NCI-H2196 treated with DMSO at 0.1 percent for 48 hours (cell line): Measurements from ENCODE around the gene CELF6.
A peak's percentile ranks its signal among the peaks of the same experiment; 100 is the strongest.

Experiments used
- DNase-seq: peaks from one replicate; lab custom pipeline; 2025; ENCODE audit not compliant: unreplicated experiment; lab: John Stamatoyannopoulos, UW

CELF6 gene

GRCh38 chr15:72272213-72272996, 47.6 kb downstream of the CELF6 start, which contains the start of gene PARP6:
TSS of gene PARP6 (minus strand) at chr15:72272554. CDS start at chr15:72267477, 5,077 bp downstream.
- peak; percentile 87 for DNase-seq

GRCh38 chr15:72271895-72272212, 48.1 kb downstream of the CELF6 start:
- DNase-seq = no peak

DNA sequence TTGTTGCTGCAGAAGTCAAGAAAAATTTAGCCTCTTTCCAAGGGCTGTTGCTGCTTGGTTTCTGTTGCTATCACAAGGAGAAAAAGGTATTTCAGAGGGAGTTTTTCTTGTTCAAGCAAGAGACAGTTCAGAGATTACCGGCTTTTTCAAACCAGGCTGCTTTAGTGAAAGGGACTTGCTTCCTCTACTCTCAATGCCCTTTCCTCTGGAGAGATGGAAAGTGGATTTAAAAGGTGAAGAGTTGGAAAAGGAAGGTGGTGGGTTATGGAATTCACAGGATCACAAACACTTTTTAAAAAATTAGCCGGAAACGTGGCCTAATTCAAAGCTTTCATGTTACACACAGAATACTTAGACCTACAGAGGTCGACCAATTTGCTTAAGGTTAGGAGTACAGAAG, 48.7 kb downstream of the CELF6 start:
- no peak for DNase-seq

DNA sequence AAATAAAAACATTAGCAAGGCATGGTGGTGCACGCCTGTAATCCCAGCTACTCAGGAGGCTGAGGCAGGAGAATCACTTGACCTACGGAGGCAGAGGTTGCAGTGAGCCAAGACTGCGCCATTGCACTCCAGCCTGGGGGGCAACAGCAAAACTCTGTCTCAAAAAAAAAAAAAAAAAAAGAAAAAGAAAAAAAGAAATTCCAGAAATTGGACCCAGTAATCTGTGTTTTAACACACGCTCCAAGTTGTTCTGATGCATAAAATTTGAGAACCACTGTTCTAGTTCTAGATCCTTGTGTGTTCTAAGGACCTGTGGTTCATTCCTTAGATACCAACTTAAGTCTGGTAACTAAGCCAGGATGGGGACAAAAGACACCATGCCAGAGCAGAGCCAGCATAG, 50.2 kb downstream of the CELF6 start:
- no peak for DNase-seq

DNA sequence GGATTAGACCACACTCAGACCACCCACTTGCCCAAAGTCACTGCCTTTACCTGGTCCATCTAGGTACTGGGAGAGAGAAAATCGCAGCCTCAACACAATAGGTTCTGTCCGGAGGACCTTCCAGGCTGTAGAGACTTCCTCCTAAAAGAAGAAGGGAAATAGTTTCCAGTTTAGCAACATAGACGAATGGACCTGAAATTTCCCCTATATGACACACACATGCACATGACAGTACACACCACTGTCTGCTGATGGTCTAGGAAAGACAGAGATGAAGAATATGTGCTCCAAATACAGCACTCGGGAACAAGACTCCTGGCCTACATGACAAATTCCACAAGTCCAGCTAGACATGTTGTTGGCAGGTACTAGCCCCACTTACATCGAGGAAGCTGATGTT, 54.9 kb downstream of the CELF6 start:
- no peak for DNase-seq

GRCh38 chr15:72252663-72253299, 67.2 kb downstream of the CELF6 start:
- DNase-seq = no peak

- DNase-seq = no peak
Observed at GRCh38 chr15:72249142-72249810, 70.7 kb downstream of the CELF6 start.

- DNase-seq = no peak
Observed at GRCh38 chr15:72248514-72248913, 71.4 kb downstream of the CELF6 start.

GRCh38 chr15:72242775-72243370, 77.1 kb downstream of the CELF6 start:
- no peak for DNase-seq

- no peak for DNase-seq
Observed at GRCh38 chr15:72239652-72240051, 80.3 kb downstream of the CELF6 start.

- DNase-seq = no peak
Observed at GRCh38 chr15:72238586-72238985, 81.4 kb downstream of the CELF6 start.

DNA sequence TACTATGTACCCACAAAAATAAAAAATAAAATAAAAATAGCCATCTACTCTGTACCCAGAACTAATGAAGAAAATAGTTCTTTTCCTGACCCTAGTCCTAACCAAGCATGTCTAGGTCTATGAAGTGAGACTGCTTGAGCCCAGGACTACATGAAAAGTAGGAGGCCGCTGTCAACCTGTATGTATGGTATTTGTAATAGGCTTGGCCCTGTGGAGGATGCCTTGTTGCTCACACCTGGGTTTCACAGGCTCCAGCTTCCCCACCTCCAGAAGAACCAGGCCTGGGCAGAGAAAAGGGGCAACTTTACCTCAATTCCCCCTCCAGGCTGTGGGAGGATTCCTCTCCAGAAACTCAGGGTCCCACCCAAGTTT, 82.1 kb downstream of the CELF6 start:
- DNase-seq = no peak

- no peak for DNase-seq
Observed at GRCh38 chr15:72237029-72237852, 82.7 kb downstream of the CELF6 start.

DNA sequence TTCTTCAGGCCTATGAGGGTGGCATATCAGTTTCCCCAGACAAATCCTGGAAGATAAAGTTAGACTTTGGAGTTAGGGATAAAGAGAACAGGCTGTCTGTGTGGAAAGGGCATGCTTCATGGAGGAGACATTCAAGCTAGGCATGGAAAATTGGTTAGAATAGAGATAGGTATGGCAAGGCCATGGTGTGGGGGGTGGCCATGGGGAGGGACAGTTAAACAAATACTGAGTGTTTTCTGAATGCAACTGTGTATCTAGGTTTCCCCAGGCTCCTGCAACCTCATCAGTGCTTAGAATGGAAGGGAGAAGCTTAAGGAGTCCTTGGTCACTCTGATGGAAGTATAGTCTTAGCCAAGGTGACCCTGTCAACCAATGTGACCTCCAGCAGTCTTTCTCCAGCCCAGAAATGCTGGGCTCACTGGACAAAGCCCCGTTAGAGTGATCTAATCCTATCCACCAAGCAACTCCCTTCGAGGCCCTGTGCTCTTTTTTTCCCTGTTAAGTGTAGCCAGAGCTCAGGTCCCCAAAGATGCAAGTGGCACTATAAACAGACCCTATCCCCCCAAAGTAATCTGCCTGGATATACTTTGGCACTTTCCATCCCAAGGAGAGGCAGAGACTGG, 83.5 kb downstream of the CELF6 start:
- DNase-seq = no peak

- no peak for DNase-seq
Observed at GRCh38 chr15:72235298-72235697, 84.7 kb downstream of the CELF6 start.
